GM12878 (cell line): ENCODE measurements around the gene WNT9B. TPM values are rescaled to one million over a fixed set of nuclear protein-coding genes. Genes with fewer than 3 reads are reported as not detected.
A peak's percentile ranks its signal among the peaks of the same experiment; 100 is the strongest.

Experiments
- CEBPZ ChIP-seq: fragments of 150-350 bp; IDR thresholded peaks from 2 replicates; pipeline ENCODE4 v1.6.1; 2016; ENCODE audit warnings: low read depth, low read length
- CHD4 ChIP-seq: fragments of 200-600 bp; sonication (generic); IDR thresholded peaks from 2 replicates; pipeline ENCODE4 v1.6.1; 2016; ENCODE audit warnings: mild to moderate bottlenecking
- DPF2 ChIP-seq: fragments of 450-650 bp; IDR thresholded peaks from 2 replicates; pipeline ENCODE4 v1.6.1; 2017; ENCODE audit warnings: mild to moderate bottlenecking
- FOXK2 ChIP-seq: fragments of 450-650 bp; IDR thresholded peaks from 2 replicates; pipeline ENCODE4 v1.6.1; 2017; ENCODE audit warnings: mild to moderate bottlenecking, moderate library complexity
- HCFC1 ChIP-seq: fragments of 150-350 bp; IDR thresholded peaks from 2 replicates; pipeline ENCODE4 v1.6.1; 2014; ENCODE audit warnings: low read length
- IRF4 ChIP-seq: IDR thresholded peaks from 2 replicates; pipeline ENCODE4 v1.6.1; 2011; ENCODE audit warnings: low read depth, low read length
- LARP7 ChIP-seq: fragments of 450-650 bp; IDR thresholded peaks from 2 replicates; pipeline ENCODE4 v1.6.1; 2017; ENCODE audit warnings: mild to moderate bottlenecking
- MEF2B ChIP-seq: fragments of 450-650 bp; IDR thresholded peaks from 2 replicates; pipeline ENCODE4 v1.6.1; 2018; ENCODE audit warnings: mild to moderate bottlenecking, moderate library complexity; ENCODE audit not compliant: partially characterized antibody, poor library complexity, severe bottlenecking
- NFYA ChIP-seq: IDR thresholded peaks from 2 replicates; pipeline ENCODE4 v1.6.1; 2011; ENCODE audit warnings: low read depth, mild to moderate bottlenecking, low read length, improper control_type of control experiment, borderline replicate concordance
- SIX5 ChIP-seq: IDR thresholded peaks from 2 replicates; pipeline ENCODE4 v1.6.1; 2011; ENCODE audit warnings: mild to moderate bottlenecking, low read depth, low read length, moderate library complexity; ENCODE audit not compliant: severe bottlenecking
- SMARCA5 ChIP-seq: fragments of 450-650 bp; IDR thresholded peaks from 2 replicates; pipeline ENCODE4 v1.6.1; 2017; ENCODE audit warnings: mild to moderate bottlenecking
- SMC3 ChIP-seq: IDR thresholded peaks from 2 replicates; pipeline ENCODE4 v1.6.1; 2011; ENCODE audit warnings: low read length, improper control_type of control experiment, borderline replicate concordance
- WRNIP1 ChIP-seq: IDR thresholded peaks from 2 replicates; pipeline ENCODE4 v1.6.1; 2011; ENCODE audit warnings: low read depth, low read length, improper control_type of control experiment, borderline replicate concordance
- ZBTB33 ChIP-seq: fragments of 450-650 bp; IDR thresholded peaks from 2 replicates; pipeline ENCODE4 v1.6.1; 2017; ENCODE audit warnings: mild to moderate bottlenecking
- ZNF622 ChIP-seq: fragments of 450-650 bp; IDR thresholded peaks from 2 replicates; pipeline ENCODE4 v1.6.1; 2017; ENCODE audit warnings: mild to moderate bottlenecking, inconsistent platforms
- ZNF687 ChIP-seq: fragments of 450-650 bp; IDR thresholded peaks from 2 replicates; pipeline ENCODE4 v1.6.1; 2017; ENCODE audit warnings: mild to moderate bottlenecking, moderate library complexity
- ZSCAN29 ChIP-seq: fragments of 450-650 bp; IDR thresholded peaks from 2 replicates; pipeline ENCODE4 v1.6.1; 2017; ENCODE audit warnings: mild to moderate bottlenecking, moderate library complexity
- polyA plus RNA-seq, 11 experiments: library from polyadenylated mRNA; depleted of rRNA in 4 of 11; unstranded in 6 of 11; stranded (reverse) in 5 of 11; fragments of >200 nt; fragmentation: Nextera tagmentation in 4 of 11; fragmentation: Illumina TruSeq in 1 of 11; extraction: Ambion mirVana in 4 of 11; extraction: Trizol in 1 of 11; gene quantifications; 1 replicate in 1 of 11; 2 replicates in 10 of 11; pipeline versions ENCODE4 v1.2.1 to v1.2.3, GENCODE V29; 2011 to 2016; ENCODE audit warnings: inconsistent platforms in 2 of 11, missing spikeins in 2 of 11, low read depth in 1 of 11
- total RNA-seq, 4 experiments: library from RNA; depleted of rRNA in 3 of 4; stranded (reverse); fragments of >200 nt in 3 of 4; fragmentation: Illumina TruSeq in 1 of 4; extraction: Trizol in 1 of 4; gene quantifications; 2 replicates each; pipeline versions ENCODE4 v1.2.1 to v1.2.3, GENCODE V29; 2013 to 2021
- TF ChIP-seq, protein P1 (sequence below): fragments of 450-650 bp; IDR thresholded peaks from 2 replicates; pipeline ENCODE4 v1.6.1; 2016; ENCODE audit warnings: mild to moderate bottlenecking

The WNT9B gene
- total and polyA plus RNA-seq, 10 of the 15 experiments (the other 5 are each of a cell fraction or from before 2014, with no cell fraction given), result not detected

DNA sequence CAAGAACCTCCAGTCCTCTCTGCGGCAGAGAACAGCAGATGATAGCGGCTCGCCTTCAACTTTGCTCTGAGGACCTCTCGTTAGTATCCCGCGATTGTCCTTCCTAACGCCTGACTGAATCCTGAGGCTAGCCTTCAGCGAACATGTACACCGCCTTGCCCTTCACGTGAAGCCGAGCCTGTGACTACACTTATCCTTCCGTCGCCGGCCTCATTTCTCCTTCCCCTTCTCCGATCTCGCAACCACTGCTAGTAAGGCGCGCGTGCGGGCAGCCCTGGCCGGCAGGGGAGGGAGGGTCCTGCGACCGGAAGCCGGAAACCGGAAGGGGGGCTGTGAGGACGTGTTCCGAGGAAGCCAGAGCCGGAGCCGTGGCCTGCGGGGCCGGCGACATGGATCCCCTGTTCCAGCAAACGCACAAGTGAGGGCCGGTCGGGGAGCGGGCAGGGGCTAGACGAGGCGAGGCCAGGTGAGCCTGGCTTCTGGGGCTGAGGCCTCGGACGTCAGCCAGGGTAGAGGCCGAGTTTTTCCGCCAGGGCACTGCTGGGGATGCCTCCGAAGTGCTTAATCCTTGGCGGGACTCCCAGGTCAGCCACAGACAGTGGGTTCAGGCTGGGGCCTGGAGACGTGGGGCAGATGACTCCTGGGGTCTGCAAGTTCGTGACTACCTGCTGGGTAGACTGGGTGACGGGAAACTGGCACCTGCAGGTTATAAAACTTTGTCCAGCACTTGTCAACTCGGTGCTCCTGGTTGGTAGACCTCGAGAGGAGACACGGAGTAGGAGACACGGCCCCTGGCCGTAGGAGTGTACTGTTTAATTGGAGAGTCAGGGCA, 71.6 kb downstream of the WNT9B start, which contains the start of gene GOSR2 (continued):
- no peak for TF ChIP-seq CEBPZ
- TF ChIP-seq SMC3, result no peak
- TF ChIP-seq DPF2, result no peak
- TF ChIP-seq LARP7, result peak; percentile 82; the same call in 1 of the 2 replicates
- TF ChIP-seq ZBTB33, result peak; percentile 91
- TF ChIP-seq HCFC1, result peak; percentile 77
- TF ChIP-seq ZNF687, result peak; percentile 44; the same call in 1 of the 2 replicates
- TF ChIP-seq ZNF622, result no peak
- TF ChIP-seq FOXK2, result 0 out of 2 replicates have a peak, but pooled peaks have one; percentile 30
- TF ChIP-seq, protein P1, sequence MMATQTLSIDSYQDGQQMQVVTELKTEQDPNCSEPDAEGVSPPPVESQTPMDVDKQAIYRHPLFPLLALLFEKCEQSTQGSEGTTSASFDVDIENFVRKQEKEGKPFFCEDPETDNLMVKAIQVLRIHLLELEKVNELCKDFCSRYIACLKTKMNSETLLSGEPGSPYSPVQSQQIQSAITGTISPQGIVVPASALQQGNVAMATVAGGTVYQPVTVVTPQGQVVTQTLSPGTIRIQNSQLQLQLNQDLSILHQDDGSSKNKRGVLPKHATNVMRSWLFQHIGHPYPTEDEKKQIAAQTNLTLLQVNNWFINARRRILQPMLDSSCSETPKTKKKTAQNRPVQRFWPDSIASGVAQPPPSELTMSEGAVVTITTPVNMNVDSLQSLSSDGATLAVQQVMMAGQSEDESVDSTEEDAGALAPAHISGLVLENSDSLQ, result peak; percentile 50; the same call in 1 of the 2 replicates
- TF ChIP-seq NFYA, result no peak
- TF ChIP-seq WRNIP1, result peak; percentile 88; the same call in 1 of the 2 replicates
- no peak for TF ChIP-seq SMARCA5
- no peak for TF ChIP-seq CHD4
- peak; percentile 58 for TF ChIP-seq SIX5
- no peak for TF ChIP-seq ZSCAN29
- TF ChIP-seq MEF2B, result peak; percentile 44
- 0 out of 2 replicates have a peak, but pooled peaks have one; percentile 24 for TF ChIP-seq IRF4
